ENCODE data around the gene PCLAF.

The PCLAF gene

GRCh38 chr15:64314456-64314855 is 66.8 kb downstream of the PCLAF start:
- peak; percentile 35 for DNase-seq
